B cell (primary cell): ENCODE measurements around the gene NKX2-2.

ENCODE experiments used
- EZH2 ChIP-seq: IDR thresholded peaks from 2 replicates; pipeline ENCODE4 v1.6.1; 2012; ENCODE audit warnings: borderline replicate concordance, low read depth, mild to moderate bottlenecking, moderate library complexity, low read length; ENCODE audit not compliant: insufficient read depth, poor library complexity, severe bottlenecking
- TF ChIP-seq, protein P1 (sequence below): fragments of 200-600 bp; IDR thresholded peaks from one replicate; pipeline ENCODE4 v1.8.0; 2022; ENCODE audit warnings: antibody characterized with exemption, mild to moderate bottlenecking

DNA sequence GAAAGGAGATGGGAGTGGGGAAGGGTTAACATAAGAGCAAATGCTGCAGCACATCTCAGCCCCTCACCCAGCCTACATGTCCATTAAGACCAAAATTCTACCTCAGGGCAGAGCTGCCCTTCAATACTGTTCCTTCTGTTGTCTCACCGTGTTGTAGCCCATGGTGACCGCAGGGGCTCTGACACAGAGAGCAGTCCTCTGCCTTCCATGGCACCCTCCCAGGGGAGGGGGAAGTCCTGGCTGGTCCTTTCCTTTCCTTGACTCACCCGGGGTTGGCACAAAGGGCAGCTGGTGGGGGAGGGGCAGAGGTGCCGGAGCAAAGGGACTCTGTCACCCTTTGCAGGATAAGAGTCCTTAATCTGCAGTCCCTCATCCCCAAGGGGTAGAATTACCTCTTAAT lies 15.2 kb downstream of the NKX2-2 start:
- TF ChIP-seq, protein P1, sequence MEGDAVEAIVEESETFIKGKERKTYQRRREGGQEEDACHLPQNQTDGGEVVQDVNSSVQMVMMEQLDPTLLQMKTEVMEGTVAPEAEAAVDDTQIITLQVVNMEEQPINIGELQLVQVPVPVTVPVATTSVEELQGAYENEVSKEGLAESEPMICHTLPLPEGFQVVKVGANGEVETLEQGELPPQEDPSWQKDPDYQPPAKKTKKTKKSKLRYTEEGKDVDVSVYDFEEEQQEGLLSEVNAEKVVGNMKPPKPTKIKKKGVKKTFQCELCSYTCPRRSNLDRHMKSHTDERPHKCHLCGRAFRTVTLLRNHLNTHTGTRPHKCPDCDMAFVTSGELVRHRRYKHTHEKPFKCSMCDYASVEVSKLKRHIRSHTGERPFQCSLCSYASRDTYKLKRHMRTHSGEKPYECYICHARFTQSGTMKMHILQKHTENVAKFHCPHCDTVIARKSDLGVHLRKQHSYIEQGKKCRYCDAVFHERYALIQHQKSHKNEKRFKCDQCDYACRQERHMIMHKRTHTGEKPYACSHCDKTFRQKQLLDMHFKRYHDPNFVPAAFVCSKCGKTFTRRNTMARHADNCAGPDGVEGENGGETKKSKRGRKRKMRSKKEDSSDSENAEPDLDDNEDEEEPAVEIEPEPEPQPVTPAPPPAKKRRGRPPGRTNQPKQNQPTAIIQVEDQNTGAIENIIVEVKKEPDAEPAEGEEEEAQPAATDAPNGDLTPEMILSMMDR: no peak
- no peak for TF ChIP-seq EZH2
